ENCODE data around the gene PARP6.
"Not testable (repeated sequence)": the region's sequence is repeated elsewhere in the genome, so short reads cannot be mapped to it uniquely, and the experiment has no call there.

The PARP6 gene

DNA sequence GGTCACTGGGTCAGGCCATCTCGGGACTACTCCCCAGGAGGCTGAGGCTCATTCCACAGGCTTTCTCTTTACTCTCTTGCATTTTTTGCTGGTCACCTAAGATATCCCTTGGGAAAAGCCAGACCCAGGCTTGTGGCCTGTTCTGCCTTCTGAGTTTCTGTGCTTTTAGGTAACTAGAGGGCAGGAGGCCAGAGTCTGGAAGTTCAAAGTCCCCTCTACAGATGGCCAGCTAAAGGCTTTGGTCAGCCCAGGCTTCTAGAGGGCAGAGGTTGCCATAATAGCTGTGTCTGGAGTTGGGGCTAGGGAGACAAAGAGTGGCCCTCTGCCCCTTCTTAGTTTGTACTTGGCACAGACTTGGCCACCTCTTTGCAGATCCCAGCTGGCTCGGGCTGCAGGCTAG is 8.4 kb upstream of the PARP6 start:
- DNase-seq, result no peak

GRCh38 chr15:72278737-72279136 is 6.4 kb upstream of the PARP6 start:
- no peak for DNase-seq

- DNase-seq, result no peak
These were observed 4.0 kb upstream of the PARP6 start for GRCh38 chr15:72276326-72276700.

GRCh38 chr15:72275635-72276325 is 3.4 kb upstream of the PARP6 start:
- DNase-seq, result not testable (repeated sequence)

- DNase-seq, result no peak
These were observed 621 bp upstream of the PARP6 start for GRCh38 chr15:72272997-72273352.

- peak in 2 of 5 donors; percentile 18 to 25 for DNase-seq
These were observed 500 bp downstream of the PARP6 start for GRCh38 chr15:72271895-72272212.

DNA sequence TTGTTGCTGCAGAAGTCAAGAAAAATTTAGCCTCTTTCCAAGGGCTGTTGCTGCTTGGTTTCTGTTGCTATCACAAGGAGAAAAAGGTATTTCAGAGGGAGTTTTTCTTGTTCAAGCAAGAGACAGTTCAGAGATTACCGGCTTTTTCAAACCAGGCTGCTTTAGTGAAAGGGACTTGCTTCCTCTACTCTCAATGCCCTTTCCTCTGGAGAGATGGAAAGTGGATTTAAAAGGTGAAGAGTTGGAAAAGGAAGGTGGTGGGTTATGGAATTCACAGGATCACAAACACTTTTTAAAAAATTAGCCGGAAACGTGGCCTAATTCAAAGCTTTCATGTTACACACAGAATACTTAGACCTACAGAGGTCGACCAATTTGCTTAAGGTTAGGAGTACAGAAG is 1.1 kb downstream of the PARP6 start:
- no peak for DNase-seq

DNA sequence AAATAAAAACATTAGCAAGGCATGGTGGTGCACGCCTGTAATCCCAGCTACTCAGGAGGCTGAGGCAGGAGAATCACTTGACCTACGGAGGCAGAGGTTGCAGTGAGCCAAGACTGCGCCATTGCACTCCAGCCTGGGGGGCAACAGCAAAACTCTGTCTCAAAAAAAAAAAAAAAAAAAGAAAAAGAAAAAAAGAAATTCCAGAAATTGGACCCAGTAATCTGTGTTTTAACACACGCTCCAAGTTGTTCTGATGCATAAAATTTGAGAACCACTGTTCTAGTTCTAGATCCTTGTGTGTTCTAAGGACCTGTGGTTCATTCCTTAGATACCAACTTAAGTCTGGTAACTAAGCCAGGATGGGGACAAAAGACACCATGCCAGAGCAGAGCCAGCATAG is 2.6 kb downstream of the PARP6 start:
- no peak for DNase-seq

DNA sequence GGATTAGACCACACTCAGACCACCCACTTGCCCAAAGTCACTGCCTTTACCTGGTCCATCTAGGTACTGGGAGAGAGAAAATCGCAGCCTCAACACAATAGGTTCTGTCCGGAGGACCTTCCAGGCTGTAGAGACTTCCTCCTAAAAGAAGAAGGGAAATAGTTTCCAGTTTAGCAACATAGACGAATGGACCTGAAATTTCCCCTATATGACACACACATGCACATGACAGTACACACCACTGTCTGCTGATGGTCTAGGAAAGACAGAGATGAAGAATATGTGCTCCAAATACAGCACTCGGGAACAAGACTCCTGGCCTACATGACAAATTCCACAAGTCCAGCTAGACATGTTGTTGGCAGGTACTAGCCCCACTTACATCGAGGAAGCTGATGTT is 7.3 kb downstream of the PARP6 start:
- DNase-seq, result no peak

GRCh38 chr15:72252663-72253299 is 19.6 kb downstream of the PARP6 start:
- no peak for DNase-seq

- DNase-seq, result no peak
These were observed 23.1 kb downstream of the PARP6 start for GRCh38 chr15:72249142-72249810.

DNA sequence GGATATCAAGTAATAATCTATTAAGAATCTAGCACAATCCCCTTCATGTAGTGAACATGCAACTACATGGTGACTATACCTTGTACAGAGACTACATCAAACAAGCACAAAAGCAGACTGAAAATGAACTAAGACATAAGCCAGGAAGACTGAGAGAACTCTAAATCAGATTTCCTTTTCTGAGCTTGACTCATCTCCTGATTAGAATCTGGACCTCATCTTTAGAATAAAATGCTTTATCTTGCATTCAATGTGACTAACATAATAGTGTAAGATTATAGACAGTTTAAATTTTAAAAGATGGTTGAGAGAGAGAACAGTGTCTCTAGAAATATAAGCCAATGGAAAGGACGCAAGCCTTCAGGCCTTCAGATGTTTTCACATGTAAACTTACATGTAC is 23.8 kb downstream of the PARP6 start:
- DNase-seq, result no peak

GRCh38 chr15:72242775-72243370 is 29.5 kb downstream of the PARP6 start:
- DNase-seq, result no peak

GRCh38 chr15:72239652-72240051 is 32.7 kb downstream of the PARP6 start:
- DNase-seq, result no peak

GRCh38 chr15:72238586-72238985 is 33.8 kb downstream of the PARP6 start:
- DNase-seq, result no peak

- peak in 1 of 5 donors; percentile 13 for DNase-seq
These were observed 34.5 kb downstream of the PARP6 start for GRCh38 chr15:72237853-72238224.

GRCh38 chr15:72237029-72237852 is 35.1 kb downstream of the PARP6 start:
- peak in 2 of 5 donors; percentile 10 to 93 for DNase-seq

DNA sequence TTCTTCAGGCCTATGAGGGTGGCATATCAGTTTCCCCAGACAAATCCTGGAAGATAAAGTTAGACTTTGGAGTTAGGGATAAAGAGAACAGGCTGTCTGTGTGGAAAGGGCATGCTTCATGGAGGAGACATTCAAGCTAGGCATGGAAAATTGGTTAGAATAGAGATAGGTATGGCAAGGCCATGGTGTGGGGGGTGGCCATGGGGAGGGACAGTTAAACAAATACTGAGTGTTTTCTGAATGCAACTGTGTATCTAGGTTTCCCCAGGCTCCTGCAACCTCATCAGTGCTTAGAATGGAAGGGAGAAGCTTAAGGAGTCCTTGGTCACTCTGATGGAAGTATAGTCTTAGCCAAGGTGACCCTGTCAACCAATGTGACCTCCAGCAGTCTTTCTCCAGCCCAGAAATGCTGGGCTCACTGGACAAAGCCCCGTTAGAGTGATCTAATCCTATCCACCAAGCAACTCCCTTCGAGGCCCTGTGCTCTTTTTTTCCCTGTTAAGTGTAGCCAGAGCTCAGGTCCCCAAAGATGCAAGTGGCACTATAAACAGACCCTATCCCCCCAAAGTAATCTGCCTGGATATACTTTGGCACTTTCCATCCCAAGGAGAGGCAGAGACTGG is 35.9 kb downstream of the PARP6 start:
- DNase-seq, result no peak

DNA sequence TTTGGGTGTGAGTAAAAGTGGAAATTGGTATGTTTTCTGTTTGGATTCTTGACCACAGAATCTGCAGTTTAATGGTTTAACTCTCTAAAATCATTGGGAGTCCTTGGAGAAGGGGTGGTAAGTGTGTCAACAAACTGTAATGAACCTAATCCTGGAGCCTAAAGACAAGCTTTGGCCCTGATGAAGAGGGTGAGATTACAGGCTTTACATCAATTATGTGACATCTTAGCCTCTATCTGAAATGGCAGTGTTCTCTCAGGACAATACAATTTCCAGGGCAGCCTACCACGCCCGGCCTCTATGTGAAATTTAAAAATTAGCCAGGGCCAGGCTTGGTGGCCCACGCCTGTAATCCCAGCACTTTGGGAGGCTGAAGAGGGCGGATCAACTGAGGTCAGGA is 37.1 kb downstream of the PARP6 start:
- no peak for DNase-seq

DNA sequence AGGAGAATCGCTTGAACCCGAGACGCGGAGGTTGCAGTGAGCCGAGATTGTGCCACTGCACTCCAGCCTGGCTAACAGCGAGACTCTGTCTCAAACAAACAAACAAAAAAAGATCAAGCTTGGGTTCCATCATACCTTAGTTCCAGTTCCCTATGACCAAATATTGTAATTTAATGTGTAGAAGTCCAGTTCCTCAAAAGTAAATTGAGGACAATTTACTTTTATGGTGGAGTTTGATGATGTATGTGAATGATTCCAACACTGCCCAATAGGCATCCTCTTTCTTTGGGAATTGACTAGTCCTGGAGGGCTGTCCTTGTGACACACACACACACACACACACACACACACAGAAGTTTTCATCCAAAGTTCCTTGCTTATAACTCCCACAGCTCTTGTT is 38.6 kb downstream of the PARP6 start:
- no peak for DNase-seq

DNA sequence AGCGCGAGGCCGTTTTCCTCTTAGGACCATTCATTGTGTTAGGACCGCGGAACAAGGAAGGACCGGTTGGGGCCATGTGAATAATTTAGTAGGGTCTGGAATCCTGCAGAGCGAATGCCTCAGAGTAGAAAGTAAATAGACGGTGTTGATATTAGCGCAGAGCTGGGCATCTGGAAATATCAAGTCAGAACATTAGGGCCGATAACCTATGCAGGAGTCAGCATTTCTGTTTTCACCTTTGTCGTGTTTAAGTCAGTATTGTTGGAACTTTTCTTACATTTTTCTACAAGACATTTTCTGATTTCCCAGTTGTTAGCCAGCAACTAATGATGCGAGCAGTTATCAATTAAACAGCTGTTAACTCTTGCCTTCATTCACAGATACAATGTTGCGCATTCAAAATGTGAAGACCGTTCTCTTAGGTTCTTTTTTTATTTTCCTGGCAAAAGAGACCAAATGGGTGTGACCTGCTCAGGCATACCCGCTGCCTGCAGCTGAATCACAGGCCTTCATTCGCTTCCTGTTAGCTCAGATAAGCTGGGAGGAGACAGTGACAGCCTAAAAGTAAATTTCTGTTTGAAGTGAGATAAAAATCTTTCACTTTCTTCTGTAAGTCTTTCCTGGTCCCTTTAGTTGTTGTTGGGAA is 40.4 kb downstream of the PARP6 start:
- peak; percentile 32 to 78 (median 48) for DNase-seq

Measured in T-helper 1 cell (primary cell).